IMR-90 (cell line): ENCODE results near the gene KIF5C. TPM values are rescaled to one million over a fixed set of nuclear protein-coding genes. Genes with fewer than 3 reads are reported as not detected.

Experiments
- ATAC-seq: fragments of 200-7000 bp; cut with Tn5 transposase; 2 replicates; pipeline ENCODE4 v1.9.1; 2020; ENCODE audit warnings: low read depth, mild to moderate bottlenecking, moderate library complexity
- BruUV-seq: library from RNA; stranded (reverse); fragments of 400-500 nt; replicated peaks from 2 replicates; lab custom pipeline; 2021; lab: Mats Ljungman, UMichigan
- CTCF ChIA-PET: fragments of 300-600 bp; formaldehyde crosslinking; extraction: SDS; loops from one replicate; lab custom pipeline; 2021; ENCODE audit warnings: antibody characterized with exemption; lab: Yijun Ruan, JAX
- POLR2A ChIA-PET: fragments of 300-600 bp; sonication (Branson Sonifier 250); formaldehyde crosslinking; loops from one replicate; lab custom pipeline; 2022; ENCODE audit warnings: antibody characterized with exemption; ENCODE audit not compliant: unreplicated experiment; lab: Charles Lee
- DNase-seq: peaks from one replicate; pipeline ENCODE4 v3.0.0; 2013
- H2AFZ ChIP-seq: replicated peaks from 2 replicates; pipeline ENCODE3; 2013; ENCODE audit warnings: low read length, mild to moderate bottlenecking; ENCODE audit not compliant: poor library complexity
- H2AK5ac ChIP-seq: 2 replicates; pipeline ENCODE4 v1.6.1; 2013; ENCODE audit warnings: low read depth, low read length, inconsistent platforms
- H2AK9ac ChIP-seq: replicated peaks from 2 replicates; pipeline ENCODE3; 2013; ENCODE audit warnings: mild to moderate bottlenecking, low read depth, low read length, moderate library complexity; ENCODE audit not compliant: poor library complexity
- H2BK120ac ChIP-seq: 2 replicates; pipeline ENCODE4 v1.6.1; 2013; ENCODE audit warnings: low read depth, low read length, inconsistent platforms
- H2BK15ac ChIP-seq: 3 replicates; pipeline ENCODE4 v1.6.1; 2013; ENCODE audit warnings: low read depth, low read length, inconsistent platforms
- H2BK20ac ChIP-seq: 2 replicates; pipeline ENCODE4 v1.6.1; 2013; ENCODE audit warnings: low read depth, mild to moderate bottlenecking, inconsistent platforms, low read length, moderate library complexity
- H2BK5ac ChIP-seq: 2 replicates; pipeline ENCODE4 v1.6.1; 2013; ENCODE audit warnings: mild to moderate bottlenecking, low read depth, low read length, inconsistent platforms; ENCODE audit not compliant: poor library complexity, severe bottlenecking
- H3K14ac ChIP-seq: replicated peaks from 2 replicates; pipeline ENCODE4 v1.6.1; 2013; ENCODE audit warnings: low read depth, low read length, inconsistent platforms
- H3K18ac ChIP-seq: 2 replicates; pipeline ENCODE4 v1.6.1; 2013; ENCODE audit warnings: low read depth, low read length, control low read depth
- H3K23ac ChIP-seq: 2 replicates; pipeline ENCODE4 v1.6.1; 2013; ENCODE audit warnings: low read depth, low read length, inconsistent platforms
- H3K27ac ChIP-seq: 2 replicates; pipeline ENCODE4 v1.5.1; 2013; ENCODE audit warnings: mild to moderate bottlenecking, control low read depth, low read length; ENCODE audit not compliant: insufficient read depth
- H3K27me3 ChIP-seq: 2 replicates; pipeline ENCODE4 v1.6.1; 2013; ENCODE audit warnings: low read length; ENCODE audit not compliant: control insufficient read depth, insufficient read depth
- H3K36me3 ChIP-seq: 2 replicates; pipeline ENCODE4 v1.6.1; 2013; ENCODE audit warnings: low read length, mixed read lengths; ENCODE audit not compliant: control insufficient read depth, insufficient read depth
- H3K4ac ChIP-seq: 2 replicates; pipeline ENCODE4 v1.6.1; 2013; ENCODE audit warnings: low read depth, low read length, inconsistent platforms
- H3K4me1 ChIP-seq: 2 replicates; pipeline ENCODE4 v1.6.1; 2013; ENCODE audit warnings: low read length, mixed read lengths; ENCODE audit not compliant: control insufficient read depth, insufficient read depth
- H3K4me2 ChIP-seq: 2 replicates; pipeline ENCODE4 v1.6.1; 2013; ENCODE audit warnings: low read depth, mild to moderate bottlenecking, control low read depth, low read length, moderate library complexity
- H3K4me3 ChIP-seq: 2 replicates; pipeline ENCODE4 v1.5.1; 2013; ENCODE audit warnings: low read depth, mild to moderate bottlenecking, control low read depth, low read length, moderate library complexity; ENCODE audit not compliant: insufficient read depth
- H3K56ac ChIP-seq: 2 replicates; pipeline ENCODE4 v1.6.1; 2013; ENCODE audit warnings: low read length, inconsistent platforms; ENCODE audit not compliant: insufficient read depth; ENCODE audit errors: extremely low read depth
- H3K79me1 ChIP-seq, 2 experiments: 2 replicates each; pipeline ENCODE4 v1.6.1; 2013; ENCODE audit warnings: low read length in 2 of 2, inconsistent platforms in 1 of 2, low read depth in 1 of 2
- H3K9ac ChIP-seq: 2 replicates; pipeline ENCODE4 v1.6.1; 2013; ENCODE audit warnings: low read depth, low read length, control low read depth
- H3K9me1 ChIP-seq: 2 replicates; pipeline ENCODE4 v1.6.1; 2013; ENCODE audit warnings: low read length, inconsistent platforms; ENCODE audit not compliant: insufficient read depth
- H3K9me3 ChIP-seq: 2 replicates; pipeline ENCODE4 v1.6.1; 2013; ENCODE audit warnings: low read length; ENCODE audit not compliant: control insufficient read depth, insufficient read depth
- H4K20me1 ChIP-seq: 2 replicates; pipeline ENCODE4 v1.6.1; 2013; ENCODE audit warnings: low read length, inconsistent platforms; ENCODE audit not compliant: insufficient read depth
- H4K5ac ChIP-seq: 2 replicates; pipeline ENCODE4 v1.6.1; 2013; ENCODE audit warnings: mild to moderate bottlenecking, low read depth, low read length, control low read depth
- H4K8ac ChIP-seq, 2 experiments: 2 replicates each; pipeline ENCODE4 v1.6.1; 2013; ENCODE audit warnings: low read depth in 2 of 2, low read length in 2 of 2, control low read depth in 1 of 2, inconsistent platforms in 1 of 2
- H4K91ac ChIP-seq: 2 replicates; pipeline ENCODE4 v1.6.1; 2013; ENCODE audit warnings: low read depth, low read length, inconsistent platforms; ENCODE audit not compliant: insufficient read depth
- CEBPB ChIP-seq: IDR thresholded peaks from 2 replicates; pipeline ENCODE4 v1.6.1; 2012; ENCODE audit warnings: low read depth, low read length, improper control_type of control experiment
- CHD1 ChIP-seq: IDR thresholded peaks from 2 replicates; pipeline ENCODE4 v1.6.1; 2012; ENCODE audit warnings: low read depth, low read length, improper control_type of control experiment
- FOS ChIP-seq: fragments of 150-350 bp; IDR thresholded peaks from 2 replicates; pipeline ENCODE4 v1.6.1; 2016; ENCODE audit warnings: low read depth, low read length
- MAFK ChIP-seq: IDR thresholded peaks from 2 replicates; pipeline ENCODE4 v1.6.1; 2012; ENCODE audit warnings: low read depth, low read length, improper control_type of control experiment
- MAZ ChIP-seq: IDR thresholded peaks from 2 replicates; pipeline ENCODE4 v1.6.1; 2012; ENCODE audit warnings: low read depth, mild to moderate bottlenecking, low read length, improper control_type of control experiment, moderate library complexity, borderline replicate concordance
- NFE2L2 ChIP-seq: fragments of 150-350 bp; IDR thresholded peaks from 2 replicates; pipeline ENCODE4 v1.6.1; 2016; ENCODE audit warnings: low read depth, mild to moderate bottlenecking, low read length
- RAD21 ChIP-seq: IDR thresholded peaks from 2 replicates; pipeline ENCODE4 v1.6.1; 2012; ENCODE audit warnings: low read length, improper control_type of control experiment
- RCOR1 ChIP-seq: IDR thresholded peaks from 2 replicates; pipeline ENCODE4 v1.6.1; 2012; ENCODE audit warnings: mild to moderate bottlenecking, low read length, improper control_type of control experiment; ENCODE audit not compliant: insufficient replicate concordance
- RFX5 ChIP-seq: IDR thresholded peaks from 2 replicates; pipeline ENCODE4 v1.8.0; 2012; ENCODE audit warnings: low read depth, mild to moderate bottlenecking, low read length, moderate library complexity
- SMC3 ChIP-seq: fragments of 150-350 bp; IDR thresholded peaks from 2 replicates; pipeline ENCODE4 v1.6.1; 2016; ENCODE audit warnings: low read depth, mild to moderate bottlenecking, antibody characterized with exemption, low read length, moderate library complexity
- WGBS, 2 experiments: methylation state at CpG; one replicate each; pipeline versions ENCODE4 v1.1.5 to v1.1.7; 2013; ENCODE audit warnings: missing lambda C conversion rate in 2 of 2; ENCODE audit not compliant: insufficient read length in 1 of 2; ENCODE audit errors: extremely low coverage in 2 of 2; 5-methylcytosine and 5-hydroxymethylcytosine counted together
- dilution Hi-C: fragments of 300-500 bp; cut with HindIII; formaldehyde crosslinking; loops from one replicate; pipeline ENCODE4 v1.14.3; 2018; ENCODE audit warnings: low sequenced_read_pairs; ENCODE audit not compliant: unreplicated experiment
- in situ Hi-C: fragments of 300-500 bp; cut with MboI; formaldehyde crosslinking; loops from 3 replicates; pipeline ENCODE4 v1.14.3; 2019; ENCODE audit warnings: low sequenced_read_pairs, inconsistent platforms, mixed read lengths
- intact Hi-C: fragments of 100-400 bp; cut with micrococcal nuclease; formaldehyde crosslinking; loops from 2 replicates; pipeline ENCODE4 v1.10.0; 2022
- polyA plus RNA-seq, 3 experiments: library from polyadenylated mRNA; depleted of rRNA; stranded (reverse); fragments of >200 nt; gene quantifications; 2 replicates each; pipeline ENCODE4 v1.2.3, GENCODE V29; 2012; ENCODE audit warnings: low replicate concordance in 1 of 3
- total RNA-seq: library from RNA; depleted of rRNA; stranded (reverse); fragments of >200 nt; gene quantifications from 2 replicates; pipeline ENCODE4 v1.2.3, GENCODE V29; 2012
- TF ChIP-seq, protein P1 (sequence below): fragments of 150-350 bp; IDR thresholded peaks from 2 replicates; pipeline ENCODE4 v1.6.1; 2017; ENCODE audit warnings: mild to moderate bottlenecking, antibody characterized with exemption, low read length, low read depth
- TF ChIP-seq, protein P2 (sequence below): conservative IDR thresholded peaks from 2 replicates; pipeline ENCODE4 v1.5.1; 2012; ENCODE audit warnings: mild to moderate bottlenecking, low read depth, low read length, improper control_type of control experiment

KIF5C gene
- total and polyA plus RNA-seq, 2 of the 4 experiments (the other 2 are of a cell fraction) = 0.10 to 0.18 TPM

DNA sequence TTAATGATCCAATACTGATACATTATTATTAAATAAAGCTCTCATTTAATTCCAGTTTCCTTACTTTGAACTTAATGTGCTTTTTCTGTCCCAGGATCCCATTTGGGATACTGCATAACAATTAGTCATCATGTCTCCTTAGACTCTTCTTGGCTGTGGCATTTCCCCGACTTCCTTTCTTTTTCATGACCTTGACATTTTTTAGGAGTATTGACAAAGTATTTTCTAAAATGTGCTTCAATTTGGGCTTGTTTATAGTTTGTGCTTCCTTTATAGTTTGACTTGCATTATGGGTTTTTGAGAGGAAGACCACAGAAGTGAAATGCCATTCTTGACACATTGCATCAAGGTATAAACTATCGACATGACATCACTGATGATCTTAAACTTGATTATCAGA lies 46.1 kb upstream of the KIF5C start:
- no peaks in the 10 kb centered on the region for H4K20me1 ChIP-seq
- CTCF ChIA-PET = no interaction called here
- H3K4me1 ChIP-seq = no peaks in the 10 kb centered on the region
- H3K9me3 ChIP-seq = no peaks in the 10 kb centered on the region
- no CpG with 5 or more reads among the region's 2 CpGs for WGBS, 2 experiments
- DNase-seq = no peak
- no peak overlapping the region for H3K4me2 ChIP-seq
- no peak overlapping the region for H3K18ac ChIP-seq
- no peak overlapping the region for H2BK20ac ChIP-seq
- BruUV-seq = no TSS peak
- H3K56ac ChIP-seq = no peak overlapping the region
- H4K5ac ChIP-seq = no peak overlapping the region
- no peak overlapping the region for H2AK5ac ChIP-seq
- H3K4me3 ChIP-seq = no peak overlapping the region
- H3K23ac ChIP-seq = no peak overlapping the region
- dilution Hi-C loops (no loop called here), intact Hi-C loops (no loop called here), in situ Hi-C loops (no loop called here)
- H3K27me3 ChIP-seq = peaks cover 4% of the 10 kb centered on the region; the same call in 1 of the 2 replicates
- H2AFZ ChIP-seq = no peak overlapping the region
- no peak overlapping the region for H3K9ac ChIP-seq
- TF ChIP-seq MAFK = no peak
- TF ChIP-seq RFX5 = no peak
- no peak for TF ChIP-seq CEBPB
- TF ChIP-seq MAZ = no peak
- no peak for TF ChIP-seq SMC3
- no peak for TF ChIP-seq FOS
- no peak for TF ChIP-seq RCOR1
- no peak for TF ChIP-seq CHD1
- TF ChIP-seq, protein P1, sequence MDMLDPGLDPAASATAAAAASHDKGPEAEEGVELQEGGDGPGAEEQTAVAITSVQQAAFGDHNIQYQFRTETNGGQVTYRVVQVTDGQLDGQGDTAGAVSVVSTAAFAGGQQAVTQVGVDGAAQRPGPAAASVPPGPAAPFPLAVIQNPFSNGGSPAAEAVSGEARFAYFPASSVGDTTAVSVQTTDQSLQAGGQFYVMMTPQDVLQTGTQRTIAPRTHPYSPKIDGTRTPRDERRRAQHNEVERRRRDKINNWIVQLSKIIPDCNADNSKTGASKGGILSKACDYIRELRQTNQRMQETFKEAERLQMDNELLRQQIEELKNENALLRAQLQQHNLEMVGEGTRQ = no peak
- TF ChIP-seq NFE2L2 = no peak
- TF ChIP-seq, protein P2, sequence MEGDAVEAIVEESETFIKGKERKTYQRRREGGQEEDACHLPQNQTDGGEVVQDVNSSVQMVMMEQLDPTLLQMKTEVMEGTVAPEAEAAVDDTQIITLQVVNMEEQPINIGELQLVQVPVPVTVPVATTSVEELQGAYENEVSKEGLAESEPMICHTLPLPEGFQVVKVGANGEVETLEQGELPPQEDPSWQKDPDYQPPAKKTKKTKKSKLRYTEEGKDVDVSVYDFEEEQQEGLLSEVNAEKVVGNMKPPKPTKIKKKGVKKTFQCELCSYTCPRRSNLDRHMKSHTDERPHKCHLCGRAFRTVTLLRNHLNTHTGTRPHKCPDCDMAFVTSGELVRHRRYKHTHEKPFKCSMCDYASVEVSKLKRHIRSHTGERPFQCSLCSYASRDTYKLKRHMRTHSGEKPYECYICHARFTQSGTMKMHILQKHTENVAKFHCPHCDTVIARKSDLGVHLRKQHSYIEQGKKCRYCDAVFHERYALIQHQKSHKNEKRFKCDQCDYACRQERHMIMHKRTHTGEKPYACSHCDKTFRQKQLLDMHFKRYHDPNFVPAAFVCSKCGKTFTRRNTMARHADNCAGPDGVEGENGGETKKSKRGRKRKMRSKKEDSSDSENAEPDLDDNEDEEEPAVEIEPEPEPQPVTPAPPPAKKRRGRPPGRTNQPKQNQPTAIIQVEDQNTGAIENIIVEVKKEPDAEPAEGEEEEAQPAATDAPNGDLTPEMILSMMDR = no peak
- TF ChIP-seq RAD21 = no peak
- no peak for ATAC-seq
- no peak overlapping the region for H4K8ac ChIP-seq
- H3K9me1 ChIP-seq = no peaks in the 10 kb centered on the region
- H3K27ac ChIP-seq = no peak overlapping the region
- no peak overlapping the region for H2AK9ac ChIP-seq
- H4K91ac ChIP-seq = no peak overlapping the region
- POLR2A ChIA-PET = no interaction called here
- H3K4ac ChIP-seq = no peak overlapping the region
- no peaks in the 10 kb centered on the region for H3K36me3 ChIP-seq
- no peak overlapping the region for H2BK15ac ChIP-seq
- no peaks in the 10 kb centered on the region for H3K79me1 ChIP-seq
- H3K14ac ChIP-seq = no peak overlapping the region
- no peak overlapping the region for H2BK5ac ChIP-seq
- no peak overlapping the region for H2BK120ac ChIP-seq
